HL-60 (cell line): ENCODE data around the gene ADAM19.

ENCODE experiments used
- CTCF ChIP-seq: IDR thresholded peaks from one replicate; pipeline ENCODE4 v1.5.1; 2011; ENCODE audit warnings: low read length, control low read depth, inconsistent platforms; ENCODE audit not compliant: insufficient read depth
- GABPA ChIP-seq: IDR thresholded peaks from 2 replicates; pipeline ENCODE4 v1.6.1; 2012; ENCODE audit warnings: low read depth
- POLR2AphosphoS5 ChIP-seq: IDR thresholded peaks from 2 replicates; pipeline ENCODE4 v1.6.1; 2012; ENCODE audit warnings: low read depth
- REST ChIP-seq: IDR thresholded peaks from 2 replicates; pipeline ENCODE4 v1.6.1; 2012; ENCODE audit warnings: low read depth; ENCODE audit not compliant: insufficient replicate concordance
- SPI1 ChIP-seq: IDR thresholded peaks from 2 replicates; pipeline ENCODE4 v1.6.1; 2012; ENCODE audit warnings: low read depth, mild to moderate bottlenecking, borderline replicate concordance

GRCh38 chr5:157485340-157485739 lies 90.2 kb downstream of the ADAM19 start:
- TF ChIP-seq CTCF (no peak), POLR2AphosphoS5 (no peak), REST (no peak), GABPA (no peak), SPI1 (no peak)
